ENCODE data around the gene ARHGEF17.

Gene ARHGEF17

DNA sequence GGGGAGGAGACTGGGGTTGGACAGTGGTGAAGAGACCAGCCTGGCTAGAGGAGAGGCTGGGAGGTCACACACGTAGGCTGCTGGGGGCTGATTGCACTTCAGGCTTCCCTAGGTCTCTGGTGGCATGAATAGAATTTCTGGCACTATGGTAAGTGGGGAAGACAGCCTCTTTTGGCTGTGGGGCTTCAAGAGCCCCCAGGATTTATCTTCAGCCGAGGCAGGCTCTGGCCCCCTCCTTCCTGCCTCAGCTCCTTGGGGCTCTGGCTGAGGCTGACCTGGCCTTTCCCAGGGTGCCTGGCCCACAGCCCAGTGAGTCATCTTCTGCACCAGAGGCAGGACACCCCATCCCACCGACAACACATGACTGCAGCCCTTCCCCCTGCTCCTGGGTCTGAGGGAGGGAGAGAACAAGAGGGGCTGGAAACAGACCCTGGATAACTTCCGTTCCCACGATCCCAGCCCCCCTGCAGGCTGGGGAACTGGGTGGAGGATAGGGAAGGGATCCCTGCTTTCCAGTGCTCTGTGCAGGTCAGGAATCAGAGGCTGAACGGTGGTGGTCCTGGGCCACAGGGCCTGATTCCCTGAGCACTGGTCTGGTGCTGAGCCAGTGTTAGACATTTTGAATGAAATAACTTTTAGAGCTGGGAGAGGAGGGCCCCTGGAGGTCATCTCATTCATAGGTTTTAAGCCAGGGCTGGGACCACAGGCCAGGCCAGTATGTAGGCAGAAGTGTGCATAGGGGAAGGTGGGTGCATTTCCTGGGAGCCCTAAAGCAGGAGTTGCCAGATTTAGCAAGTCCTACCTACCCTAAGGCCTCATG, 26.5 kb downstream of the ARHGEF17 start:
- DNase-seq: peak; percentile 91

DNA sequence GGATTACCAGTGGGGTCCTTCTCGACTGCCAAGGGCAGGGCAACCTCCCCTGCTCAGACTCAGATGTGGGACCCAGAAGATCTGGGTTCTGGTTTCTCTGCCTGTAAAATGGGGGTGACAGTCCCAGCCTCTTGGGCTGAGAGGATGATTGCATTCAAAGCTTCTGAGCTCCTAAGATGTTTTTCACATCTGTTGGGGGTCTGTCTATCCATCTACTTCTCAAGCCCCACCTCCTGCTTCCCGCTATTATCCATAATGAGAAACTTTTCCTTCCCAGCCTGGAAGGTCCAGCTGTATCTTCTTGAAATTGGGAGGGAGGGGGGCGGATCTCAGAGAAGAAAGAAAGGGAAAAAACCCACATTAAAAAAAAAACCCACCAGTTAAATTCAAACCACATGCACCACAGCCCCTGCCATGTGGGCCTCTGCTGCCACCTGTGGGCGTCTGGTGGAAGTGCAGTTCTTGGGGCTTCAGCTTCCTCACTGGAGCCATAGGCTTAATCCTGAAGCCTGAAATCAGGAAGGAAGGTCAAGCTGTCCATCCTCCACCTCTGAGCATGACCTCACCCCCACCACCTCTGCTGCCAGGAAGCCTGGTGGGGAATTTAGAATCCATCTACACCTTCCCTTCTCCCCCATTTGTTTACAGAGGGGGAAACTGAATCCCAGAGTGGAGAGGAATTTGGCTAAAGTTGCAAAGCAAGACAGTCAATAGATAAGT, 27.3 kb downstream of the ARHGEF17 start:
- DNase-seq: peak; percentile 72

DNA sequence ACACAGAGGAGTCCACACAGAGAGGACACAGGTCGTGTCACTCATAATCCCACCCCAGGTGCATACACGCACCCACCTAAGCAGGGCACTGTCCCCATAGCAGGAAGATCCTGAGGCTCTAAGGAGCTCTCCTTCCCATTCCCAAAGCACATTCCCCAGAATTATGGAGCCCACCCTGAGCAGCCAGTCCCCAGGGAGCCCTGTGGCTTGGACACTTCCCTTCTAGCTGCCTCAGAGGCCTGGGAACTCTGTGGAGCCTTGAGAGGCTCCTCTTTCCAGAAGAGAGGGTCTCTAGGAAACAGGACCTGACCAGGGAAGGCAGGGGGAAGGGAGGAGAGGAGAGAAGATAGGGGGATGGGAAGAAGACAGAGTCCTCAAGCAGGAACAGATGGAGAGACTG, 29.8 kb downstream of the ARHGEF17 start:
- DNase-seq: no peak

DNA sequence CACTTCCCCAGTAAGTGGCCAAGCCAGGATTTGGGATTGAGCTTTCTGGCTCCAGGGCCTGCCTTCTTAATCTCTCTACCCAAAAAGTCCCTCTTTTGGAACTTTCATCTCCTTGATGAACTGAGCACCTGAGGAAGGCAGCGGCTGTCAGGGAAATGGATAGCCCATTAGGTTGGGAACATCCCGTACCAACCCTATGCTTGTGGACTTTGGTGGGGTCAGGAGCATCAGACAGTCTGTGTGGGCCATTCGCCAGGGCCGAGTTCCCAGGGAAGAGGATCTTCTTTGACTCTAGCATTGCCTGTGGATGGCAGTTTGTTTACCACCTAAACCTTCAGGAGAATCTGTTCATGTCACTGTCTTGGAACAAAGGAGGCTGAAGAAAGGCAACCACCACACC, 30.2 kb downstream of the ARHGEF17 start:
- no peak for DNase-seq

DNA sequence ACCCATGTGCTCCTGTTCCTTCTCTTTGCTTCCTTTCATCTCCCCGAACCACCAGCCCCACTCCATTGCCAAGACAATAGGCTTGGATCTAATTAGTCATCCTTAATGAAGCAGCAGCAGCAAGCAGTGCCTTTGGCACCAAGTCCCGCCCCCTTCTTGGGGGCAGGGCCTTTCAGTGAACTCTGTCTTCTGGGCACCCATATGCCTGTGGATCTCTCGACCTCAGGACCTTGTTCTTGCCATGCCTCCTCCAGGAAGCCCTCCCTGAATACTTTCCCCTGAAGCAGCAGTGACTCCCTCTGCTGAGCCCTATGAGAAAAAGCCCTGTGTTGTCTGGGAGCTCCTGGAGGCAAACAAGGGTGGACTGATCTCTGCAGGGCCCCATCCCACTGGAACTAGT, 32.1 kb downstream of the ARHGEF17 start:
- no peak for DNase-seq

DNA sequence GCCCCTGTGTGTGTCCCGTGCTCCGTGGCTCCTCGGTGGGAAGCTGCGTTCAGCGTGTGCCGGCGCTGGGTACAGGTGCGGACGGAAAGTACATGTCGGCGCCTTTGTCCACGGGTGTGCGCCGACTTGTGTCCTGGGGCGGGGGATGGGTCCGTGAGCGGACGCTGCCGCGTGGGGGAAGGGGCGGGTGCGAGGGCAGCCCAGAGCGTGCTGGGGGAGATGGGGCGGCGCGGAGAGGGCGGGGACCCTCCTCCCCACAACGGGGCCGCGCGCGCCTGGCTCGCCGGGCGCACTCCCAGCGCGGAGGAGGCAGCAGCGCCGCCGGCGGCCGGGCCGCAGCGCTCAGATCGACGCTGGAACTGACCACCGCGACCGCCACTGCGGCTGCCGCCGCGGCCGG, 34.6 kb downstream of the ARHGEF17 start:
- DNase-seq: no peak

DNA sequence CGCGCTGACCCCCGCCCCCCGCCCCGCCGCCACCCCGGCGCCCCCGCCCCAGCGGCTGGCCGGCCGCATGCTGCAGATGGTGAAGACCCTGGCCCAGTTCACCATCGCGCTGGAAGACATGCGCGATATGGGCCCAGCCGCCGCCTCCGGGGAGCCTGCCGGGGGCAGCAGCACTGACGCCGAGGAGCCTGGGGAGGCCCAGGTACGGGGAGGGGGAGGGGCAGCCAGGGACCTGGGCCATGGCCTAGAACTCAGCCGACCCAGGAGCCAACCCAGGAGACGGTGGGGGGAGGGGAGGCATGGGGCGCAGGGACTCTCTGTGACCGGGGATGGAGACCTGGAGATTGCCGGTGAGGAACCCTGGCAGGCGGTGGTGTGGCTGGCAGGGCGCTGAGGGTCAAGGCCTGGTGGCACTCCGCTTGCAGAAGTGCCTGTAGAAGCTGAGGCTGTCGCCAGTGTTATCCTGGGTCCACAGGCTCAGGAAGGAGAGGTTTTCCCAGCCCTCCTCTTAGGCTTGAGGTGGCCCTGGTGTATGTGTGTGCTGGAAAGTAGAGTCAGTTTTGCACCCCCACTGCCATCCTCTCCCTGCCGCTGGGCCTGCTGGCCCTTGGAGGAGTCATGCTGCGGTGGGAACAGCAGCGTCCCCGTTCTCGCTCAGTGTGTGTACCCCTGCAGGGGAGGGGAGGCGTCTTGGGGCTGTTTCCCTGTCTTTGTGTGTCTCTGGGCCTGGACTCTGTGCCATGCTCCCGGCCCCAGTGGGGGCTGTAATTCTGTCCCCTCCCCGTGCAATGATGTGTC, 35.2 kb downstream of the ARHGEF17 start:
- no peak for DNase-seq

GRCh38 chr11:73344191-73344607, 36.1 kb downstream of the ARHGEF17 start:
- DNase-seq: no peak

DNA sequence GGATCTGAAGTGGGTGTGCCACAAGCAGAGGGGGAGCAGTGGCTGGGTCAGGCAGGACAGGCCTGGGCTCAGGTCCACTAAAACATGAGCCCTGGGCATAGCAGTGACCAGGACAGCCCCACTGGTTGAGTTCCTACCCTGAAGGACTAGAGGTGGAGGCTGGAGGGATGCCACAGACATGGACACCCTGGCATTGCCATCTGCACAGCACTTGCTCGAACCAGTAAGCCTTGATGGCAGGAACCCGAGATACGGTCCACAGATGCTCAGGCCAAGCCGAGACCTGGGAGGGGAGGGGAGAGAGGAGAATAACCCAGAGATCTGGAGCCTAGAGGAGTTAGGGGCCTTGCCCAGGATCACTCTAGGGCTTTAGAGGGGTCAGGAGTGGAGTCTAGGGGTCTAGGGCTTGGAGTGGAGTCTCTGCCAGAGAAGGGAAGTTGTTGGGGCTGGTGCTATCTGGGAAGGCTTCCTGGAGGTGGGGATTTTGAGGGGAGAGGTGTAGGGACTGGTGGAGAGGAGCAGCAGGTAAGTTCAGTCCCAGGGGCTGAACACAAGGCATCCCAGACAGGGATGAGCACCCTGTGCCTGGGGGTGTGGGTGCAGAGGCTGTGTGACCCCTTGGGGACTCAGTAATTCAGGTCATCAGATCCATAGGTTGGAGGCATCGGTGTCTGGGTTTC, 37.5 kb downstream of the ARHGEF17 start:
- no peak for DNase-seq

DNA sequence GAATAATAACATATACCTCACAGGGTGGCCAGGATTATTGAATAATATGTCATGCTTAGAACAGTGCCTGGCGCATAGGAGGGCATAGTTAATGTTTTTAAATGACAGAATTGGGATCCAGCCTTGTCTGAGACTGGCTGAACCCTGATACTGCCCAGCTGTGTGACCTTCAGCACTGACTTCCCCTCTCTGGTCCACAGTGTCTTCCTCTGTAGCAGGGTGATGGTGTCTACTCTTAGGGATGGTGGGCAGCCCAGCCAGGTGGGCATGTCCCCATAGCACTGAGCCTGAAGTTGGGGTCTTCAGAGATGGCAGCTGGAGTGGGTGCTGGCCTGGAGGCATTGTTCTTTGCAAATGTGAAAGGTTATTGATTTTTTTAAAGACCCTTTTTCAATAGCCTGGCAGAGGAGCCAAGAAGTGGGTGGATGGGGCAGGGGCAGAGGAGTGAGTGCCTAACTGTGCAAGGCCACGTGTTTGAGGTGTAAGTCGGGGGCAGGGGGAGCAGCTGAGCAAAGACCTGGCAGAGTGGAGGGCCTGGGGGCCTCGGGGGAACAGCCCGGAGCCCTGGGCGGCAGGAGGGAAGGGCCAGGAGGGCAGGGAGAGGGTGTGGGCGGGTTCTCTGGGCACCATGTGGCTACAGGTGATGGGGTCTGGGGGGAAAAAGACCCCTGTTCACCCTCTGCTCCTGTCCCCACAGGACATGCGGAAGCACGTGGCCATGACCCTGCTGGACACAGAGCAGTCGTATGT, 38.3 kb downstream of the ARHGEF17 start:
- no peak for DNase-seq

DNA sequence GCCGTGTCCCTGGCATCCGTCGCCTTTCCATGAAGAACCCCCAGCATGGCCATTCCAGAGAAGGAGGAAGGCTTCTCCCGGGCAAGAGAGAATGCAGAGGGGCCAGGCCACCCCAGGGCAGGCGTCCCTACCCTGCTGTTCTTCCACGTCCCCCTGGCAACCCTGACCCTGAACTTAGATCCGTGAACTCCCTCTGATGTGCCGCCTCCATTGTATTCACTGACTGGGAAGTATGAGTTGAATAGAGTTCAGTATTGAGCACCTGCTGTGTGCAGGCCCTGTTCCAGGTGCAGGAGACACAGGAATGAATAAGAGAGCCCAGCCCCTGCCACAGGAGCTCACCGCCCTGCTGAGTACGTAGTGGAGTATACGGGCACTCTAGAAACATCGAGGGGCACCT, 39.0 kb downstream of the ARHGEF17 start:
- no peak for DNase-seq

- DNase-seq: no peak
These were observed 40.8 kb downstream of the ARHGEF17 start for GRCh38 chr11:73348838-73349237.

DNA sequence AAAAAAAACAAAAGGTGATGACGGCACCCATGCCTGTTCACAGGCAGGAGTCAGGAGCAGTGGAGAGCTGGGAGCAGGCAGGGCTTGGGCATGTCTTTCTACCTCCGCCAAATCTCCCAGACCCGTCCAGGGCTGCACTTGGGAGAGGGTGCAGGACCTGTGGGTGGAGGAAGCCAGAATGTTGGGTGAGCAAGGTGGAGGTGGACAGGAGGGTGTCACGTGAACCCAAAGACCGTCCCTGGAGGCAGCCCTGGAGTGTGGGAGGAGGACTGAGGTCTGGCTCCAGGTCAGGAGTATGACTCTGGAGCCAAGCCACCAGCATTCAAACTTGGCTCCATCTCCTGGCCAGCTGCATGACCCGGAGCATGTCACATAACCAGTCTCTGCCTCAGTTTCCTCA, 41.6 kb downstream of the ARHGEF17 start:
- no peak for DNase-seq

DNA sequence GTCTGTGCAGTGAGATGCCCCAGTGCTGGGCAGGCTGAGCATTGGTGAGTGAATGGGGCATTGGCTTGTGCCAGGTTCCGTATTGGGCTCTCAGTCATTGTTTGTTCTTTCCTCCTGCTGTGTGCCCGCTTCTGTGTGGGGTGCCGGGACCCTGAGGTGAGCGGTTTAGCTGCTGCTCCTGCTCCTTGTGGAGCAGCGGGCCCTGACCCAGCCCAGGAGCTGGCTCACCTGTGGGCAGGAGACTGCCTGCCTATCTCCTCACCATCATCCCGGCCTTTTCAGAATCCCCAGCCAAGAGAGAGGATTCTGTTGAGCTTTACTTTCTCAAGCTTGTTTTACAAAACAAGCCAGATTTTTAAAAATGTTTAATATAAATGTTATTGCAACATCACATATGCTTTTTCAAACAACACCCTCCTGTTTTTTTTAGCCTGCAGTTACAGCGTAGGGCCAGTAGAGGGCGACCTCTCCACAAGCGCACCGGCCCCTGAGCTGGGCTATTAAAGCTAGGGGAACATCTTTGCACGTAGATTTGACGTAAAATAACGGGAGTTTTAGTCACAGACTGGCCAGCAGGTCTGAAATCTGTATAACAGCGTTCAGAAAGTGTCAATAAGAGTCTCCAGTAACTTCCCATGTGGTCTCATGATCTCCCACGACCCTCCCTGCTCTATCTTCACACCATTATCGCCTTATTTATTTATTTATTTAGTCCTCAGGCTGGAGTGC, 43.0 kb downstream of the ARHGEF17 start:
- peak; percentile 29 for DNase-seq

DNA sequence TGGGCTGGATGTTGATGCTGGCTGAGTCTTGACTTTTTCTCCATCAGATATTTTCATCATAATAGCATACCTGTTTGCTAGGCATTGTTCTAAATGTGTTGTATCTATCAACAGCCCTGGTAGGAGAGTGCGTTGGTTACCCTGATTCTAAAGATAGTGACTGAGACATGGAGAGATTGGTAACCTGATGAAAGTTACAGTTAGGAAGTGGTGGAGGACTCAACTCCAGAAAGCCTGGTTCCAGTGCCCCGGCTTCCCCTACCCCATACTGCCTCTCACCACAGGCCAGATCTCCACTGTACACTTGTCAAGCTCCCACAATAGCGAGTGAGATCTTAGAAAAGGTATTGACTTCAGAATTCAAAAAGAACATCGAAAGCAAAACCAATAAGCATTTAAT, 45.3 kb downstream of the ARHGEF17 start:
- no peak for DNase-seq

DNA sequence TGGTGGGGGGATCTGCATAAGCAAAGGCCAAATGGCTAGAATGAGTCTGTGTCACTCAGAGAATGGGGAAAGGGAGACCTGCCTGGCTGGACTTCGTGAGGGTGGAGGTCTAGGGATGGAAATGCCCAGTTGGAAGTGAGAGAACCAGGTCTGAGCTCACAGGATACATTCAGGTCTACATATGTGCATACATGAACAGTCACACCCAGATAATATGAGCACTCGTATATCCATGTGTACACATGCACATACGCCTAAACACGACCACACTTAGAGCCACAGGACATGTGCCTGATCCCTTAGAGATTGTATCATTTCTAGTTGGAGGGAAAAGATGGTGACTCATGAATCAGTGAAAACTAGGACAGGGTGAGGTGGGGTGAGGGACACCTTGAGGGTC, 47.0 kb downstream of the ARHGEF17 start:
- no peak for DNase-seq

- DNase-seq: no peak
These were observed 49.1 kb downstream of the ARHGEF17 start for GRCh38 chr11:73356979-73357860.

DNA sequence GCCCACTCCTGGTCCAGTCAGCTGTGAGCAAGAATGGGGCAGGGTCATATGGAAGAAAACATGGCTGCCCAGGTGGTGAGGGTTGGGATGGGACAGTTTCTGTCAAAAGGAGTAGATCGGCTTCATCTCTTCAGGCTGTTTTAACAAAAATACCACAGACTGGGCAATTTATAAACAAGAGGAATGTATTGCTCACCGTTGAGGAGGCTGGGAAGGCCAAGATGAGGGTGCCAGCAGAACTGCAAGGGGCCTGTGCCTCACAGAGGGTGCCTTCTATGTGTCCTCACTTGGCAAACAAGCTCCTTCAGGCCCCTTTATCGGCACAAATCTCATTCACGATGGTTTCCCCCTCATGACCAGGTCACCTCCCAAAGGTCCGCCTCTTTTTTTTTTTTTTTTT, 50.0 kb downstream of the ARHGEF17 start:
- no peak for DNase-seq

GRCh38 chr11:73359341-73359740, 51.3 kb downstream of the ARHGEF17 start:
- no peak for DNase-seq

DNA sequence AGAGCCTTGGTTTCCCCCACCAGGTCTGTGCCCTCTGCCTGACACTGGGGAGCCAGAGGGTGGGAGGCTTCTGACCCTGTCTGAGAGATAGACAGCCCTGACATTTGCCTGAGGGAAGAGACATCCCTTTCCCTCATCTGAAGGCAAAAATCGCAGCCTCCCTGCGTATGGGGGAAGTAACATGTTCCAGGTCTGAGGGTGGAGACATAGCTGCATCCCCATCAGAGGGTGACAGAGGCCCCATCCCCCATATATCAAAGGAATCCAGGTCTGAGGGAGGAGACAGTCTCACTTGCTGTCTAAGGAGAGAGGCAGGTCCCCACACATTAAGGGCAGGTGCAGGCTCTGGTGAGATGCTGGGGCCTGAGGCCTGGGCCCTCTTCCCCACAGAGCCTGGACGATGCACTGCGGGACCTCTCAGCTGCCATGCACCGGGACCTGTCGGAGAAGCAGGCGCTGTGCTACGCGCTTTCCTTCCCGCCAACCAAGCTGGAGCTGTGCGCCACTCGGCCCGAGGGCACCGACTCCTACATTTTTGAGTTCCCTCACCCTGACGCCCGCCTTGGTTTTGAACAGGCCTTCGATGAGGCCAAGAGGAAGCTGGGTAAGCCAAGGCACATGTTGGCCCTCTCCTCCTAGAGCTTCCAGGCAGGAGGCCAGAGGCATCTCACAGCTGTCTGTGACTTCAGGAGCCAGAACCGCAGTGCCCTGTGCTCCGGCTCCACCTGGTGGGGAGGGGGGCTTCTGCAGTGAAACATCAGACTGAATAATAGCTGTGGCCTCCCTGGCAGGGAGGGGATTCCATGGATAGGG, 52.1 kb downstream of the ARHGEF17 start:
- no peak for DNase-seq
